ENCODE data around the gene KBTBD13. TPM values are rescaled to one million over a fixed set of nuclear protein-coding genes. Genes with fewer than 3 reads are reported as not detected.

Gene KBTBD13
- total RNA-seq, 4 donors from 2014 or later: not detected

- Histone ChIP-seq H3K27me3 (no peaks in the 10 kb centered on the region), H3K9me3 (no peaks in the 10 kb centered on the region), H3K36me3 (no peaks in the 10 kb centered on the region), H3K27ac (no peak overlapping the region), H3K4me1 (no peaks in the 10 kb centered on the region), H3K4me3 (replicated peaks in 1 of 3) (no peak overlapping the region)
- WGBS, 2 donors: 90 to 96% methylated on average over 11 of the region's 11 CpGs
- intact Hi-C loops (cut with DNase I): no loop called here
- TF ChIP-seq CTCF (IDR thresholded peaks at IDR 0.05): no peak
- no peak for TF ChIP-seq POLR2A (IDR thresholded peaks at IDR 0.05)
- DNase-seq: no peak
Observed at GRCh38 chr15:65034719-65035118, 41.8 kb upstream of the KBTBD13 start.

GRCh38 chr15:65037309-65037708, 39.2 kb upstream of the KBTBD13 start:
- intact Hi-C loops (cut with DNase I): no loop called here
- WGBS, 2 donors: 96 to 97% methylated on average over 1 of the region's 1 CpG
- DNase-seq: no peak
- no peak overlapping the region for H3K27ac ChIP-seq
- H3K4me3 ChIP-seq (replicated peaks in 1 of 3): no peak overlapping the region
- H3K9me3 ChIP-seq: no peaks in the 10 kb centered on the region
- H3K27me3 ChIP-seq: no peaks in the 10 kb centered on the region
- TF ChIP-seq CTCF (IDR thresholded peaks at IDR 0.05) (no peak), POLR2A (IDR thresholded peaks at IDR 0.05) (no peak)
- no peaks in the 10 kb centered on the region for H3K4me1 ChIP-seq
- H3K36me3 ChIP-seq: no peaks in the 10 kb centered on the region

- no peaks in the 10 kb centered on the region for H3K4me1 ChIP-seq
- H3K4me3 ChIP-seq (replicated peaks in 1 of 3): no peak overlapping the region
- H3K27ac ChIP-seq: no peak overlapping the region
- no peaks in the 10 kb centered on the region for H3K9me3 ChIP-seq
- DNase-seq: no peak
- 86 to 94% methylated on average over 3 of the region's 3 CpGs for WGBS, 2 donors
- intact Hi-C loops (cut with DNase I): no loop called here
- no peaks in the 10 kb centered on the region for H3K36me3 ChIP-seq
- TF ChIP-seq POLR2A (IDR thresholded peaks at IDR 0.05) (no peak), CTCF (IDR thresholded peaks at IDR 0.05) (no peak)
- H3K27me3 ChIP-seq: no peaks in the 10 kb centered on the region
Observed at GRCh38 chr15:65038428-65038827, 38.1 kb upstream of the KBTBD13 start.

- WGBS, 2 donors: 79 to 82% methylated on average over 5 of the region's 5 CpGs
- intact Hi-C loops (cut with DNase I): no loop called here
- TF ChIP-seq POLR2A (IDR thresholded peaks at IDR 0.05): no peak
- no peak overlapping the region for H3K4me3 ChIP-seq (replicated peaks in 1 of 3)
- H3K36me3 ChIP-seq: no peaks in the 10 kb centered on the region
- H3K4me1 ChIP-seq: no peaks in the 10 kb centered on the region
- no peak for DNase-seq
- H3K9me3 ChIP-seq: no peaks in the 10 kb centered on the region
- no peak overlapping the region for H3K27ac ChIP-seq
- H3K27me3 ChIP-seq: no peaks in the 10 kb centered on the region
Observed at GRCh38 chr15:65038836-65039235, 37.7 kb upstream of the KBTBD13 start.

GRCh38 chr15:65040461-65040860, 36.1 kb upstream of the KBTBD13 start:
- Histone ChIP-seq H3K27me3 (no peaks in the 10 kb centered on the region), H3K27ac (no peak overlapping the region), H3K9me3 (no peaks in the 10 kb centered on the region), H3K36me3 (no peaks in the 10 kb centered on the region), H3K4me1 (peaks cover 0 to 4% of the 10 kb centered on the region in 2 donors), H3K4me3 (replicated peaks in 1 of 3) (no peak overlapping the region)
- WGBS, 2 donors: 89 to 90% methylated on average over 6 of the region's 6 CpGs
- TF ChIP-seq CTCF (IDR thresholded peaks at IDR 0.05) (no peak), POLR2A (IDR thresholded peaks at IDR 0.05) (no peak)
- no peak for DNase-seq
- intact Hi-C loops (cut with DNase I): no loop called here

DNA sequence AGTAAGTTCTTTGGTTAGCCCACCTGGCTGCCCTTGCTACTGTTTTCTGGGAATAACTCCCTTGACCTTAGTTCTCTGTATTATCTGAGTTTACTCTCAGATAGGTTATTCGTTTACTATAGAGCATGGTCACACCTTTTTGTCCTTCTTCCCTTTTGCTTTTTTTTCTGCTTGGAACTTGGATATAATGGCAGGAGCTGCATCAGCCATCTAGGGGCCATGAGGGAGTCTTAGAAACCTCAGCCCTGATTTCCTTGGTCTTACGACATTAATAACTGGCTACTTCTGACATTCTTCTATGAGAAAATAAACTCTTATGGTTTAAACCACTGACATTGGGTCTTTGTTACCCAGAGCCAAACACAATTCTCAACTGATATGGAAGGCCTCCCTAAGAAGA, 34.8 kb upstream of the KBTBD13 start:
- no peak for DNase-seq
- TF ChIP-seq CTCF (IDR thresholded peaks at IDR 0.05) (no peak), POLR2A (IDR thresholded peaks at IDR 0.05) (no peak)
- no peak overlapping the region for H3K4me3 ChIP-seq (replicated peaks in 1 of 3)
- peaks cover 0 to 4% of the 10 kb centered on the region in 2 donors for H3K4me1 ChIP-seq
- 89 to 95% methylated on average over 2 of the region's 2 CpGs for WGBS, 2 donors
- no peak overlapping the region for H3K27ac ChIP-seq
- no peaks in the 10 kb centered on the region for H3K36me3 ChIP-seq
- H3K27me3 ChIP-seq: no peaks in the 10 kb centered on the region
- intact Hi-C loops (cut with DNase I): no loop called here
- H3K9me3 ChIP-seq: no peaks in the 10 kb centered on the region
